Measurements from ENCODE around the gene MPC1L.
"Not testable (repeated sequence)": the region's sequence is repeated elsewhere in the genome, so short reads cannot be mapped to it uniquely, and the experiment has no call there.

MPC1L gene

GRCh38 chrX:40623139-40623536 lies at the start of gene MPC1L:
TSS of gene MPC1L (plus strand) at chrX:40623428. CDS start at chrX:40623566, 138 bp downstream.
- no peaks in the 10 kb centered on the region for H3K27me3 ChIP-seq (ENCODE audit: insufficient read depth, insufficient read length)
- no peak within 1 kb of the TSS for H3K4me3 ChIP-seq (ENCODE audit: insufficient read length, low read depth)
- peak within 1 kb of the TSS; percentile 21 for H3K9ac ChIP-seq (ENCODE audit: insufficient read length, low read depth)
- no peak for DNase-seq (ENCODE audit: low read depth, low spot score)
- peaks cover 9% of the 10 kb centered on the region for H3K36me3 ChIP-seq (ENCODE audit: insufficient read depth, insufficient read length, low read length)
- TF ChIP-seq YY1 (IDR thresholded peaks at IDR 0.05; ENCODE audit: insufficient read depth, insufficient read length) (no peak), SUZ12 (IDR thresholded peaks at IDR 0.05; ENCODE audit: extremely low read depth, insufficient read depth, insufficient read length) (no peak), ZNF274 (IDR thresholded peaks at IDR 0.05; ENCODE audit: low read depth, low read length) (no peak)
- H3K4me1 ChIP-seq (ENCODE audit: insufficient read depth, insufficient read length), result peaks cover 5% of the 10 kb centered on the region
- H3K9me3 ChIP-seq (ENCODE audit: insufficient read depth, low read length), result no peaks in the 10 kb centered on the region

- DNase-seq (ENCODE audit: low read depth, low spot score), result no peak
- Histone ChIP-seq H3K4me1 (ENCODE audit: insufficient read depth, insufficient read length) (no peaks in the 10 kb centered on the region), H3K9ac (ENCODE audit: insufficient read length, low read depth) (no peak overlapping the region), H3K36me3 (ENCODE audit: insufficient read depth, insufficient read length, low read length) (no peaks in the 10 kb centered on the region), H3K9me3 (ENCODE audit: insufficient read depth, low read length) (no peaks in the 10 kb centered on the region), H3K4me3 (ENCODE audit: insufficient read length, low read depth) (no peak overlapping the region), H3K27me3 (ENCODE audit: insufficient read depth, insufficient read length) (no peaks in the 10 kb centered on the region)
- TF ChIP-seq ZNF274 (IDR thresholded peaks at IDR 0.05; ENCODE audit: low read depth, low read length), result no peak
- no peak for TF ChIP-seq YY1 (IDR thresholded peaks at IDR 0.05; ENCODE audit: insufficient read depth, insufficient read length)
- no peak for TF ChIP-seq SUZ12 (IDR thresholded peaks at IDR 0.05; ENCODE audit: extremely low read depth, insufficient read depth, insufficient read length)
Measured at GRCh38 chrX:40573763-40574162, 49.5 kb upstream of the MPC1L start.

GRCh38 chrX:40575411-40575810 lies 47.8 kb upstream of the MPC1L start:
- DNase-seq (ENCODE audit: low read depth, low spot score); H3K36me3 ChIP-seq (ENCODE audit: insufficient read depth, insufficient read length, low read length); H3K9me3 ChIP-seq (ENCODE audit: insufficient read depth, low read length); H3K4me3 ChIP-seq (ENCODE audit: insufficient read length, low read depth); H3K27me3 ChIP-seq (ENCODE audit: insufficient read depth, insufficient read length); H3K9ac ChIP-seq (ENCODE audit: insufficient read length, low read depth); H3K4me1 ChIP-seq (ENCODE audit: insufficient read depth, insufficient read length): not testable (repeated sequence)

- Histone ChIP-seq H3K27me3 (ENCODE audit: insufficient read depth, insufficient read length) (no peaks in the 10 kb centered on the region), H3K4me3 (ENCODE audit: insufficient read length, low read depth) (no peak overlapping the region), H3K4me1 (ENCODE audit: insufficient read depth, insufficient read length) (no peaks in the 10 kb centered on the region), H3K9me3 (ENCODE audit: insufficient read depth, low read length) (no peaks in the 10 kb centered on the region), H3K36me3 (ENCODE audit: insufficient read depth, insufficient read length, low read length) (no peaks in the 10 kb centered on the region), H3K9ac (ENCODE audit: insufficient read length, low read depth) (no peak overlapping the region)
- no peak for DNase-seq (ENCODE audit: low read depth, low spot score)
- TF ChIP-seq ZNF274 (IDR thresholded peaks at IDR 0.05; ENCODE audit: low read depth, low read length) (no peak), YY1 (IDR thresholded peaks at IDR 0.05; ENCODE audit: insufficient read depth, insufficient read length) (no peak), SUZ12 (IDR thresholded peaks at IDR 0.05; ENCODE audit: extremely low read depth, insufficient read depth, insufficient read length) (no peak)
Measured at GRCh38 chrX:40576291-40576690, 46.9 kb upstream of the MPC1L start.

- H3K9ac ChIP-seq (ENCODE audit: insufficient read length, low read depth), result no peak overlapping the region
- H3K27me3 ChIP-seq (ENCODE audit: insufficient read depth, insufficient read length), result no peaks in the 10 kb centered on the region
- DNase-seq (ENCODE audit: low read depth, low spot score), result no peak
- H3K4me3 ChIP-seq (ENCODE audit: insufficient read length, low read depth), result no peak overlapping the region
- no peaks in the 10 kb centered on the region for H3K4me1 ChIP-seq (ENCODE audit: insufficient read depth, insufficient read length)
- H3K36me3 ChIP-seq (ENCODE audit: insufficient read depth, insufficient read length, low read length), result no peaks in the 10 kb centered on the region
- H3K9me3 ChIP-seq (ENCODE audit: insufficient read depth, low read length), result no peaks in the 10 kb centered on the region
- TF ChIP-seq ZNF274 (IDR thresholded peaks at IDR 0.05; ENCODE audit: low read depth, low read length) (no peak), YY1 (IDR thresholded peaks at IDR 0.05; ENCODE audit: insufficient read depth, insufficient read length) (no peak), SUZ12 (IDR thresholded peaks at IDR 0.05; ENCODE audit: extremely low read depth, insufficient read depth, insufficient read length) (no peak)
Measured at GRCh38 chrX:40578039-40578695, 45.1 kb upstream of the MPC1L start.

GRCh38 chrX:40579141-40579540 lies 44.1 kb upstream of the MPC1L start:
- no peak overlapping the region for H3K4me3 ChIP-seq (ENCODE audit: insufficient read length, low read depth)
- H3K9ac ChIP-seq (ENCODE audit: insufficient read length, low read depth), result no peak overlapping the region
- no peaks in the 10 kb centered on the region for H3K27me3 ChIP-seq (ENCODE audit: insufficient read depth, insufficient read length)
- H3K4me1 ChIP-seq (ENCODE audit: insufficient read depth, insufficient read length), result no peaks in the 10 kb centered on the region
- H3K36me3 ChIP-seq (ENCODE audit: insufficient read depth, insufficient read length, low read length), result no peaks in the 10 kb centered on the region
- no peaks in the 10 kb centered on the region for H3K9me3 ChIP-seq (ENCODE audit: insufficient read depth, low read length)
- no peak for TF ChIP-seq ZNF274 (IDR thresholded peaks at IDR 0.05; ENCODE audit: low read depth, low read length)
- no peak for TF ChIP-seq YY1 (IDR thresholded peaks at IDR 0.05; ENCODE audit: insufficient read depth, insufficient read length)
- TF ChIP-seq SUZ12 (IDR thresholded peaks at IDR 0.05; ENCODE audit: extremely low read depth, insufficient read depth, insufficient read length), result no peak
- no peak for DNase-seq (ENCODE audit: low read depth, low spot score)

GRCh38 chrX:40579900-40580536 lies 43.2 kb upstream of the MPC1L start:
- Histone ChIP-seq H3K9ac (ENCODE audit: insufficient read length, low read depth) (peak overlapping the region; percentile 92), H3K4me3 (ENCODE audit: insufficient read length, low read depth) (peak overlapping the region; percentile 94), H3K4me1 (ENCODE audit: insufficient read depth, insufficient read length) (no peaks in the 10 kb centered on the region), H3K9me3 (ENCODE audit: insufficient read depth, low read length) (no peaks in the 10 kb centered on the region), H3K36me3 (ENCODE audit: insufficient read depth, insufficient read length, low read length) (no peaks in the 10 kb centered on the region), H3K27me3 (ENCODE audit: insufficient read depth, insufficient read length) (no peaks in the 10 kb centered on the region)
- DNase-seq (ENCODE audit: low read depth, low spot score), result no peak
- TF ChIP-seq ZNF274 (IDR thresholded peaks at IDR 0.05; ENCODE audit: low read depth, low read length) (no peak), YY1 (IDR thresholded peaks at IDR 0.05; ENCODE audit: insufficient read depth, insufficient read length) (no peak), SUZ12 (IDR thresholded peaks at IDR 0.05; ENCODE audit: extremely low read depth, insufficient read depth, insufficient read length) (no peak)
